GM12878 (cell line): ENCODE measurements around the gene BRAT1. TPM values are rescaled to one million over a fixed set of nuclear protein-coding genes. Genes with fewer than 3 reads are reported as not detected.
A peak's percentile ranks its signal among the peaks of the same experiment; 100 is the strongest.

Experiments used
- ATAC-seq: fragments of 200-7000 bp; cut with Tn5 transposase; 3 replicates; pipeline ENCODE4 v1.9.1; 2020; ENCODE audit warnings: mild to moderate bottlenecking, moderate library complexity
- BruUV-seq: library from RNA; stranded (reverse); fragments of 400-500 nt; replicated peaks from 2 replicates; lab custom pipeline; 2021; lab: Mats Ljungman, UMichigan
- CTCF ChIA-PET: fragments of 300-600 bp; sonication (Branson Sonifier 250); formaldehyde crosslinking; extraction: SDS; loops from one replicate; lab custom pipeline; 2021; ENCODE audit warnings: inconsistent platforms; lab: Yijun Ruan, JAX
- POLR2A ChIA-PET: fragments of 350-600 bp; formaldehyde crosslinking; extraction: SDS; loops from one replicate; lab custom pipeline; 2021; ENCODE audit warnings: inconsistent platforms; lab: Charles Lee
- RAD21 ChIA-PET: fragments of 300-600 bp; sonication (Branson Sonifier 250); formaldehyde crosslinking; loops from one replicate; lab custom pipeline; 2023; ENCODE audit warnings: antibody characterized with exemption; ENCODE audit not compliant: unreplicated experiment; lab: Charles Lee
- SMC1A ChIA-PET: fragments of 300-600 bp; sonication (Branson Sonifier 250); formaldehyde crosslinking; loops from one replicate; lab custom pipeline; 2023; ENCODE audit not compliant: unreplicated experiment, uncharacterized antibody; lab: Charles Lee
- DNase-seq: peaks from one replicate; pipeline ENCODE4 v3.0.0-alpha.2; 2011; ENCODE audit warnings: low read depth, low spot score
- FAIRE-seq: peaks from 3 replicates; lab custom pipeline; 2011; peaks lifted over from hg19 to GRCh38; lab: Jason Lieb, UNC
- H2AFZ ChIP-seq: 2 replicates; pipeline ENCODE4 v1.6.0; 2011; ENCODE audit warnings: low read depth, low read length, control low read depth; ENCODE audit not compliant: control insufficient read depth
- H3K27ac ChIP-seq: 2 replicates; pipeline ENCODE4 v1.5.1; 2011; ENCODE audit warnings: control low read depth; ENCODE audit not compliant: control insufficient read depth, insufficient read depth
- H3K27me3 ChIP-seq, 2 experiments: replicated peaks in 1 of 2; 2 replicates each; pipeline versions ENCODE4 v1.6.0 to v1.6.1; 2011; ENCODE audit warnings: low read length in 1 of 2; ENCODE audit not compliant: control insufficient read depth in 2 of 2, insufficient read depth in 2 of 2
- H3K36me3 ChIP-seq, 2 experiments: 2 replicates each; pipeline ENCODE4 v1.5.1; 2011; ENCODE audit warnings: low read length in 1 of 2; ENCODE audit not compliant: control insufficient read depth in 2 of 2, insufficient read depth in 2 of 2
- H3K4me1 ChIP-seq: 2 replicates; pipeline ENCODE4 v1.6.1; 2011; ENCODE audit warnings: mild to moderate bottlenecking, low read length, moderate library complexity, mixed read lengths; ENCODE audit not compliant: control insufficient read depth, insufficient read depth
- H3K4me2 ChIP-seq: 2 replicates; pipeline ENCODE4 v1.6.0; 2011; ENCODE audit warnings: control low read depth; ENCODE audit not compliant: control insufficient read depth, insufficient read depth
- H3K4me3 ChIP-seq: fragments of 200-600 bp; sonication (generic); 2 replicates; pipeline ENCODE4 v1.5.1; 2016
- H3K79me2 ChIP-seq: 2 replicates; pipeline ENCODE4 v1.6.0; 2011; ENCODE audit warnings: low read length; ENCODE audit not compliant: control insufficient read depth, insufficient read depth
- H3K9ac ChIP-seq: 2 replicates; pipeline ENCODE4 v1.8.0; 2011; ENCODE audit warnings: low read length, control low read depth, mixed read lengths; ENCODE audit not compliant: control insufficient read depth, insufficient read depth
- H3K9me3 ChIP-seq: replicated peaks from 3 replicates; pipeline ENCODE4 v1.5.1; 2011; ENCODE audit warnings: mild to moderate bottlenecking, low read length; ENCODE audit not compliant: control insufficient read depth, insufficient read depth
- H4K20me1 ChIP-seq: 2 replicates; pipeline ENCODE4 v1.6.0; 2011; ENCODE audit not compliant: control insufficient read depth, insufficient read depth
- BHLHE40 ChIP-seq, 2 experiments: fragments of 450-650 bp in 1 of 2; IDR thresholded peaks; 2 replicates each; pipeline ENCODE4 v1.6.1; 2011 to 2017; ENCODE audit warnings: low read depth in 2 of 2, borderline replicate concordance in 1 of 2, improper control_type of control experiment in 1 of 2, low read length in 1 of 2, mild to moderate bottlenecking in 1 of 2
- MEF2B ChIP-seq: fragments of 450-650 bp; IDR thresholded peaks from 2 replicates; pipeline ENCODE4 v1.6.1; 2018; ENCODE audit warnings: mild to moderate bottlenecking, moderate library complexity; ENCODE audit not compliant: partially characterized antibody, poor library complexity, severe bottlenecking
- NBN ChIP-seq: fragments of 450-650 bp; IDR thresholded peaks from 2 replicates; pipeline ENCODE4 v1.6.1; 2016
- WGBS: methylation state at CpG from one replicate; pipeline ENCODE4 v1.1.6; 2016; ENCODE audit warnings: low lambda C conversion rate; ENCODE audit not compliant: insufficient replicate concordance, insufficient coverage; ENCODE audit errors: missing lambda C conversion rate; 5-methylcytosine and 5-hydroxymethylcytosine counted together
- in situ Hi-C: fragments of 300-500 bp; cut with MboI; formaldehyde crosslinking; loops from 9 replicates; pipeline ENCODE4 v1.14.3; 2018; ENCODE audit warnings: mixed read lengths
- intact Hi-C: fragments of 100-400 bp; cut with micrococcal nuclease; formaldehyde crosslinking; loops from one replicate; pipeline ENCODE4 v1.14.2; 2022; ENCODE audit not compliant: unreplicated experiment
- polyA plus RNA-seq, 11 experiments: library from polyadenylated mRNA; depleted of rRNA in 4 of 11; unstranded in 6 of 11; stranded (reverse) in 5 of 11; fragments of >200 nt; fragmentation: Nextera tagmentation in 4 of 11; fragmentation: Illumina TruSeq in 1 of 11; extraction: Ambion mirVana in 4 of 11; extraction: Trizol in 1 of 11; gene quantifications; 1 replicate in 1 of 11; 2 replicates in 10 of 11; pipeline versions ENCODE4 v1.2.1 to v1.2.3, GENCODE V29; 2011 to 2016; ENCODE audit warnings: inconsistent platforms in 2 of 11, missing spikeins in 2 of 11, low read depth in 1 of 11
- total RNA-seq, 4 experiments: library from RNA; depleted of rRNA in 3 of 4; stranded (reverse); fragments of >200 nt in 3 of 4; fragmentation: Illumina TruSeq in 1 of 4; extraction: Trizol in 1 of 4; gene quantifications; 2 replicates each; pipeline versions ENCODE4 v1.2.1 to v1.2.3, GENCODE V29; 2013 to 2021
- TF ChIP-seq, protein P1 (sequence below): fragments of 450-650 bp; IDR thresholded peaks from 2 replicates; pipeline ENCODE4 v1.6.1; 2017; ENCODE audit warnings: mild to moderate bottlenecking, moderate library complexity

Gene BRAT1
- total and polyA plus RNA-seq, 10 of the 15 experiments (the other 5 are each of a cell fraction or from before 2014, with no cell fraction given) = 0.13 to 53.3 (median 16.0) TPM

DNA sequence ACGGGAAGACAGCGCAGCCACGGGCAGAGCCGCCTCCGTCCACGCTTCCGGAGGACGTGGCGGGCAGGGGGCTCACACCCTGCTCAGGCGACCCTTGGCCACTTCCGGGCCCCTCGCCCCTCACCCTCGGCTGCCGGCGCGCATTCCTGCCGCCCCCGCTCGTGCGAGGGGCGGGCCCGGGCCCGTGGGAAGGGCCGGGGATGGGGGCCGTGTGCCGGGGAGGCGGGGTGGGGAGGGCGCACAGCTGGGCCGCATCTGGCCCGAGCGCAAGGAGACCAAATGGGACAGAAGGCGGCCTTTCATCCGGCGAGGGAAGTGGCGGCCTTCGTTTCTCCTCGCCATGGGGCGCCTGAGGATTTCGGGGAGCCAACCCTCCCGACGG is 36.6 kb downstream of the BRAT1 start:
- H4K20me1 ChIP-seq = no peaks in the 10 kb centered on the region
- H2AFZ ChIP-seq = peak overlapping the region; percentile 80
- DNase-seq = no peak
- intact Hi-C loops (no loop called here), in situ Hi-C loops (no loop called here)
- no peak overlapping the region for H3K27ac ChIP-seq
- FAIRE-seq = no peak
- peaks cover 0 to 11% of the 10 kb centered on the region in 2 experiments; a peak in 3 of 4 replicates for H3K27me3 ChIP-seq
- WGBS = 15% methylated on average over 19 of the region's 41 CpGs
- POLR2A ChIA-PET = no interaction called here
- no peaks in the 10 kb centered on the region for H3K36me3 ChIP-seq
- BruUV-seq = no TSS peak
- no peak for ATAC-seq
- peak in 1 of 2 experiments; percentile 37; a peak in 1 of 4 replicates for TF ChIP-seq BHLHE40 (IDR thresholded peaks at IDR 0.05; ENCODE audit: borderline replicate concordance in 1 of 2, low read depth in 2 of 2, low read length in 1 of 2)
- peak; percentile 11 for TF ChIP-seq MEF2B
- 0 out of 2 replicates have a peak, but pooled peaks have one; percentile 20 for TF ChIP-seq NBN
- TF ChIP-seq, protein P1, sequence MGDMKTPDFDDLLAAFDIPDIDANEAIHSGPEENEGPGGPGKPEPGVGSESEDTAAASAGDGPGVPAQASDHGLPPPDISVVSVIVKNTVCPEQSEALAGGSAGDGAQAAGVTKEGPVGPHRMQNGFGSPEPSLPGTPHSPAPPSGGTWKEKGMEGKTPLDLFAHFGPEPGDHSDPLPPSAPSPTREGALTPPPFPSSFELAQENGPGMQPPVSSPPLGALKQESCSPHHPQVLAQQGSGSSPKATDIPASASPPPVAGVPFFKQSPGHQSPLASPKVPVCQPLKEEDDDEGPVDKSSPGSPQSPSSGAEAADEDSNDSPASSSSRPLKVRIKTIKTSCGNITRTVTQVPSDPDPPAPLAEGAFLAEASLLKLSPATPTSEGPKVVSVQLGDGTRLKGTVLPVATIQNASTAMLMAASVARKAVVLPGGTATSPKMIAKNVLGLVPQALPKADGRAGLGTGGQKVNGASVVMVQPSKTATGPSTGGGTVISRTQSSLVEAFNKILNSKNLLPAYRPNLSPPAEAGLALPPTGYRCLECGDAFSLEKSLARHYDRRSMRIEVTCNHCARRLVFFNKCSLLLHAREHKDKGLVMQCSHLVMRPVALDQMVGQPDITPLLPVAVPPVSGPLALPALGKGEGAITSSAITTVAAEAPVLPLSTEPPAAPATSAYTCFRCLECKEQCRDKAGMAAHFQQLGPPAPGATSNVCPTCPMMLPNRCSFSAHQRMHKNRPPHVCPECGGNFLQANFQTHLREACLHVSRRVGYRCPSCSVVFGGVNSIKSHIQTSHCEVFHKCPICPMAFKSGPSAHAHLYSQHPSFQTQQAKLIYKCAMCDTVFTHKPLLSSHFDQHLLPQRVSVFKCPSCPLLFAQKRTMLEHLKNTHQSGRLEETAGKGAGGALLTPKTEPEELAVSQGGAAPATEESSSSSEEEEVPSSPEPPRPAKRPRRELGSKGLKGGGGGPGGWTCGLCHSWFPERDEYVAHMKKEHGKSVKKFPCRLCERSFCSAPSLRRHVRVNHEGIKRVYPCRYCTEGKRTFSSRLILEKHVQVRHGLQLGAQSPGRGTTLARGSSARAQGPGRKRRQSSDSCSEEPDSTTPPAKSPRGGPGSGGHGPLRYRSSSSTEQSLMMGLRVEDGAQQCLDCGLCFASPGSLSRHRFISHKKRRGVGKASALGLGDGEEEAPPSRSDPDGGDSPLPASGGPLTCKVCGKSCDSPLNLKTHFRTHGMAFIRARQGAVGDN = no peak
- no peaks in the 10 kb centered on the region for H3K9me3 ChIP-seq
- CTCF ChIA-PET = no interaction called here
- SMC1A ChIA-PET = no interaction called here
- no peak overlapping the region; the same call in 1 of the 2 replicates for H3K9ac ChIP-seq
- peaks cover 21% of the 10 kb centered on the region for H3K4me1 ChIP-seq
- H3K4me3 ChIP-seq = peak overlapping the region; percentile 58; the same call in 1 of the 2 replicates
- peak overlapping the region; percentile 94 for H3K4me2 ChIP-seq
- RAD21 ChIA-PET = no interaction called here
- no peaks in the 10 kb centered on the region for H3K79me2 ChIP-seq
